H9 (cell line): ENCODE data around the gene LHFPL2. TPM values are rescaled to one million over a fixed set of nuclear protein-coding genes. Genes with fewer than 3 reads are reported as not detected.
A peak's percentile ranks its signal among the peaks of the same experiment; 100 is the strongest.

Source experiments
- DNase-seq: peaks from one replicate; pipeline ENCODE4 v3.0.0-alpha.2; 2017
- H2AFZ ChIP-seq: one replicate; pipeline ENCODE4 v1.6.1; 2013; ENCODE audit warnings: mild to moderate bottlenecking, low read length, control low read depth, moderate library complexity
- H2AK5ac ChIP-seq: 2 replicates; pipeline ENCODE4 v1.6.1; 2013; ENCODE audit warnings: low read length, control low read depth, mixed read lengths; ENCODE audit not compliant: insufficient read length
- H2BK120ac ChIP-seq: one replicate; pipeline ENCODE4 v1.6.1; 2013; ENCODE audit warnings: low read depth, mild to moderate bottlenecking, low read length, control low read depth, inconsistent platforms; ENCODE audit not compliant: poor library complexity, severe bottlenecking
- H2BK12ac ChIP-seq: 2 replicates; pipeline ENCODE4 v1.6.1; 2013; ENCODE audit warnings: low read length, control low read depth, mixed read lengths, low read depth; ENCODE audit not compliant: insufficient read length
- H2BK15ac ChIP-seq: 2 replicates; pipeline ENCODE4 v1.6.1; 2013; ENCODE audit warnings: low read depth, low read length, control low read depth
- H2BK20ac ChIP-seq: one replicate; pipeline ENCODE4 v1.6.1; 2013; ENCODE audit warnings: low read depth, mild to moderate bottlenecking, low read length, control low read depth, inconsistent platforms; ENCODE audit not compliant: poor library complexity, severe bottlenecking
- H2BK5ac ChIP-seq: 2 replicates; pipeline ENCODE4 v1.6.1; 2013; ENCODE audit warnings: low read length, control low read depth, mixed read lengths; ENCODE audit not compliant: insufficient read length
- H3K14ac ChIP-seq: 2 replicates; pipeline ENCODE4 v1.6.1; 2013; ENCODE audit warnings: low read length, control low read depth; ENCODE audit not compliant: insufficient read depth
- H3K18ac ChIP-seq: 2 replicates; pipeline ENCODE4 v1.6.1; 2013; ENCODE audit warnings: low read depth, mild to moderate bottlenecking, mixed read lengths, low read length, control low read depth; ENCODE audit not compliant: insufficient read length
- H3K23ac ChIP-seq: 2 replicates; pipeline ENCODE4 v1.6.1; 2013; ENCODE audit warnings: low read length, control low read depth, mixed read lengths, low read depth; ENCODE audit not compliant: insufficient read length
- H3K23me2 ChIP-seq: 2 replicates; pipeline ENCODE4 v1.6.1; 2013; ENCODE audit warnings: low read depth, mild to moderate bottlenecking, mixed read lengths, low read length, control low read depth; ENCODE audit not compliant: insufficient read length, poor library complexity, severe bottlenecking
- H3K27ac ChIP-seq: 2 replicates; pipeline ENCODE4 v1.5.1; 2013; ENCODE audit warnings: low read length, control low read depth, mixed read lengths, low read depth; ENCODE audit not compliant: insufficient read length
- H3K27me3 ChIP-seq: 2 replicates; pipeline ENCODE4 v1.6.1; 2013; ENCODE audit warnings: low read length, control low read depth, inconsistent platforms; ENCODE audit not compliant: insufficient read depth
- H3K4ac ChIP-seq: 2 replicates; pipeline ENCODE4 v1.6.1; 2013; ENCODE audit warnings: low read depth, mild to moderate bottlenecking, control low read depth, inconsistent platforms, low read length, moderate library complexity
- H3K4me1 ChIP-seq: 2 replicates; pipeline ENCODE4 v1.6.1; 2013; ENCODE audit warnings: low read length, control low read depth, inconsistent platforms; ENCODE audit not compliant: insufficient read depth
- H3K4me2 ChIP-seq: 2 replicates; pipeline ENCODE4 v1.6.1; 2013; ENCODE audit warnings: low read length, control low read depth, mixed read lengths; ENCODE audit not compliant: insufficient read length, insufficient read depth
- H3K56ac ChIP-seq: 2 replicates; pipeline ENCODE4 v1.6.1; 2013; ENCODE audit warnings: low read depth, mild to moderate bottlenecking, mixed read lengths, low read length, control low read depth; ENCODE audit not compliant: insufficient read length
- H3K79me1 ChIP-seq: 2 replicates; pipeline ENCODE4 v1.6.1; 2013; ENCODE audit warnings: low read depth, mild to moderate bottlenecking, moderate library complexity, low read length, control low read depth, inconsistent platforms; ENCODE audit not compliant: insufficient read depth, poor library complexity, severe bottlenecking
- H3K79me2 ChIP-seq: 2 replicates; pipeline ENCODE4 v1.6.1; 2013; ENCODE audit warnings: low read length, control low read depth, inconsistent platforms; ENCODE audit not compliant: insufficient read depth
- H3K9ac ChIP-seq: 2 replicates; pipeline ENCODE4 v1.6.1; 2013; ENCODE audit warnings: low read length, control low read depth, mixed read lengths; ENCODE audit not compliant: insufficient read length; ENCODE audit errors: extremely low read depth
- H3K9me3 ChIP-seq: one replicate; pipeline ENCODE4 v1.6.1; 2013; ENCODE audit warnings: low read depth, low read length, inconsistent platforms; ENCODE audit not compliant: control insufficient read depth
- H3T11ph ChIP-seq: one replicate; pipeline ENCODE4 v1.6.1; 2013; ENCODE audit warnings: mild to moderate bottlenecking, low read length, control low read depth, inconsistent platforms
- H4K20me1 ChIP-seq: one replicate; pipeline ENCODE4 v1.6.1; 2013; ENCODE audit not compliant: control insufficient read depth, insufficient read length, insufficient read depth
- H4K5ac ChIP-seq: 2 replicates; pipeline ENCODE4 v1.6.1; 2013; ENCODE audit warnings: low read depth, mild to moderate bottlenecking, mixed read lengths, low read length, control low read depth; ENCODE audit not compliant: insufficient read length
- H4K8ac ChIP-seq: replicated peaks from 2 replicates; pipeline ENCODE4 v1.6.1; 2013; ENCODE audit warnings: low read length, control low read depth, mixed read lengths, low read depth; ENCODE audit not compliant: insufficient read length
- H4K91ac ChIP-seq: 2 replicates; pipeline ENCODE4 v1.6.1; 2013; ENCODE audit warnings: low read depth, mild to moderate bottlenecking, moderate library complexity, mixed read lengths, low read length, control low read depth; ENCODE audit not compliant: insufficient read length
- H3K27ac Mint-ChIP-seq, 3 experiments: 2 replicates in 2 of 3; 3 replicates in 1 of 3; pipeline ENCODE4 v1.8.0; 2020 to 2021; ENCODE audit warnings: mixed read lengths in 3 of 3, mild to moderate bottlenecking in 1 of 3, moderate library complexity in 1 of 3
- H3K27me3 Mint-ChIP-seq: 2 replicates; pipeline ENCODE4 v1.8.0; 2021; ENCODE audit warnings: low read depth, mild to moderate bottlenecking, moderate library complexity, mixed read lengths
- H3K36me3 Mint-ChIP-seq, 3 experiments: 2 replicates in 2 of 3; 3 replicates in 1 of 3; pipeline ENCODE4 v1.8.0; 2020 to 2021; ENCODE audit warnings: low read depth in 3 of 3, mixed read lengths in 3 of 3; ENCODE audit not compliant: insufficient read depth in 1 of 3
- H3K4me1 Mint-ChIP-seq, 2 experiments: 2 replicates each; pipeline ENCODE4 v1.8.0; 2020; ENCODE audit warnings: mixed read lengths in 2 of 2
- H3K4me3 Mint-ChIP-seq, 2 experiments: 2 replicates in 1 of 2; 3 replicates in 1 of 2; pipeline ENCODE4 v1.8.0; 2020 to 2021; ENCODE audit warnings: mild to moderate bottlenecking in 2 of 2, mixed read lengths in 2 of 2, moderate library complexity in 1 of 2
- H3K9me3 Mint-ChIP-seq, 2 experiments: 2 replicates in 1 of 2; 3 replicates in 1 of 2; pipeline ENCODE4 v1.8.0; 2020; ENCODE audit warnings: mild to moderate bottlenecking in 2 of 2, mixed read lengths in 2 of 2, moderate library complexity in 1 of 2
- CTCF ChIP-seq: fragments of 200-600 bp; sonication (generic); conservative IDR thresholded peaks from 3 replicates; pipeline ENCODE4 v1.8.0; 2021; ENCODE audit warnings: antibody characterized with exemption, mild to moderate bottlenecking
- WGBS: extraction: QIAGEN DNeasy Blood & Tissue Kit; methylation state at CpG from one replicate; pipeline ENCODE4 v1.1.7; 2013; ENCODE audit warnings: missing lambda C conversion rate, low lambda C conversion rate, mixed read lengths; ENCODE audit not compliant: insufficient read length; ENCODE audit errors: extremely low coverage; 5-methylcytosine and 5-hydroxymethylcytosine counted together
- total RNA-seq: library from RNA; stranded (reverse); gene quantifications from 2 replicates; pipeline ENCODE4 v1.2.1, GENCODE V29; 2021

Gene LHFPL2
- total RNA-seq, 1 experiment from 2014 or later, result 26.3 TPM

DNA sequence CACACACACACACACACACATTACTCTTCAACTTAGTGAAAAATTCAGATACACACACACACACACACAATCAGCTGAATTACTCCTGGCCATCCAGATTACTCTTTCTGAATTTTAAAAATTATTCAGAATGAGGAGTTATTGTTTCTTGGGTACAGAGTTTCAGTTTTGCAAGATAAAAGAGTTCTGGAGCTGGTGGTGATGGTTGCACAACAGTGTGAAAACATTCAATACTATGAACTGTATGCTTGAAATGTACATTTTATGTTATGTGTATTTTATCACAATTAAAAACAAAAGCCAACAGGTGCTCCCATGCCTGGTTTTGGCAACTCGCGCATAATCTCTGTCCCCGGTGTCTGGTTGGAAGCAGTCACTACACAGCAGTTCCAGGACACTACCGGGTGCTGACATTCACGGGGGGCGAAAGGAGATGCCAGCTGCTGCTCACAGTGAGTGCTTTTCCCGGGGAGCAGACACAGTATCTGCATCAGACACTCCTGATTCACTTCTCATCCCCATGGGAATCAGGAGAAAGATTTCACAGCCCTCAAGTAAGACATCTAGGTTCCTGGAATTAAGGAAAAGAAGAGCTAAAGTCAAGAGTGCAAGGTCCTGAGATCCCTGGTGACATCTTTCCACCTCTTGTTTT lies 55.7 kb downstream of the LHFPL2 start:
- H3K18ac ChIP-seq, result no peak overlapping the region
- no peak overlapping the region for H3K27ac ChIP-seq
- H3K56ac ChIP-seq, result no peak overlapping the region
- H3K27me3 Mint-ChIP-seq, result no peaks in the 10 kb centered on the region
- no peaks in the 10 kb centered on the region for H3K27me3 ChIP-seq
- H3K9me3 ChIP-seq, result no peaks in the 10 kb centered on the region
- H2BK120ac ChIP-seq, result no peak overlapping the region
- no peak overlapping the region for H3K23ac ChIP-seq
- H3K79me1 ChIP-seq, result peaks cover 15% of the 10 kb centered on the region
- no peak overlapping the region for H2BK5ac ChIP-seq
- H3K9me3 Mint-ChIP-seq, result peaks cover 0 to 8% of the 10 kb centered on the region in 2 experiments; a peak in 3 of 5 replicates
- H3K4me3 Mint-ChIP-seq, result no peak overlapping the region
- H3K4me1 ChIP-seq, result peaks cover 10% of the 10 kb centered on the region; the same call in 1 of the 2 replicates
- no peak overlapping the region for H2BK20ac ChIP-seq
- H2AFZ ChIP-seq, result no peak overlapping the region
- peaks cover 40% of the 10 kb centered on the region in 2 experiments for H3K4me1 Mint-ChIP-seq
- no peak for DNase-seq
- no peak overlapping the region for H3K4ac ChIP-seq
- no peak overlapping the region for H4K8ac ChIP-seq
- no peak overlapping the region for H3T11ph ChIP-seq
- H2AK5ac ChIP-seq, result no peak overlapping the region
- no peak overlapping the region for H2BK15ac ChIP-seq
- H3K27ac Mint-ChIP-seq, result peak overlapping the region in 2 of 3 experiments; percentile 14 to 41; a peak in 4 of 7 replicates
- no peak overlapping the region for H3K4me2 ChIP-seq
- H3K9ac ChIP-seq, result no peak overlapping the region
- H3K23me2 ChIP-seq, result no peaks in the 10 kb centered on the region
- H4K91ac ChIP-seq, result no peak overlapping the region
- no peaks in the 10 kb centered on the region for H4K20me1 ChIP-seq
- no peak overlapping the region for H3K14ac ChIP-seq
- no peak for TF ChIP-seq CTCF
- peaks cover 11 to 34% (median 14%) of the 10 kb centered on the region in 3 experiments for H3K36me3 Mint-ChIP-seq
- no peak overlapping the region for H4K5ac ChIP-seq
- WGBS, result no CpG with 5 or more reads among the region's 7 CpGs
- H3K79me2 ChIP-seq, result peaks cover 8% of the 10 kb centered on the region; the same call in 1 of the 2 replicates
- H2BK12ac ChIP-seq, result no peak overlapping the region
